Raji (cell line): ENCODE results near the gene FOXP4.

Experiments
- POLR2A ChIP-seq: IDR thresholded peaks from 2 replicates; pipeline ENCODE4 v1.6.1; 2011; ENCODE audit warnings: low read depth, low read length, control low read depth; ENCODE audit not compliant: insufficient read depth

Gene FOXP4, protein sequence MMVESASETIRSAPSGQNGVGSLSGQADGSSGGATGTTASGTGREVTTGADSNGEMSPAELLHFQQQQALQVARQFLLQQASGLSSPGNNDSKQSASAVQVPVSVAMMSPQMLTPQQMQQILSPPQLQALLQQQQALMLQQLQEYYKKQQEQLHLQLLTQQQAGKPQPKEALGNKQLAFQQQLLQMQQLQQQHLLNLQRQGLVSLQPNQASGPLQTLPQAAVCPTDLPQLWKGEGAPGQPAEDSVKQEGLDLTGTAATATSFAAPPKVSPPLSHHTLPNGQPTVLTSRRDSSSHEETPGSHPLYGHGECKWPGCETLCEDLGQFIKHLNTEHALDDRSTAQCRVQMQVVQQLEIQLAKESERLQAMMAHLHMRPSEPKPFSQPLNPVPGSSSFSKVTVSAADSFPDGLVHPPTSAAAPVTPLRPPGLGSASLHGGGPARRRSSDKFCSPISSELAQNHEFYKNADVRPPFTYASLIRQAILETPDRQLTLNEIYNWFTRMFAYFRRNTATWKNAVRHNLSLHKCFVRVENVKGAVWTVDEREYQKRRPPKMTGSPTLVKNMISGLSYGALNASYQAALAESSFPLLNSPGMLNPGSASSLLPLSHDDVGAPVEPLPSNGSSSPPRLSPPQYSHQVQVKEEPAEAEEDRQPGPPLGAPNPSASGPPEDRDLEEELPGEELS

DNA sequence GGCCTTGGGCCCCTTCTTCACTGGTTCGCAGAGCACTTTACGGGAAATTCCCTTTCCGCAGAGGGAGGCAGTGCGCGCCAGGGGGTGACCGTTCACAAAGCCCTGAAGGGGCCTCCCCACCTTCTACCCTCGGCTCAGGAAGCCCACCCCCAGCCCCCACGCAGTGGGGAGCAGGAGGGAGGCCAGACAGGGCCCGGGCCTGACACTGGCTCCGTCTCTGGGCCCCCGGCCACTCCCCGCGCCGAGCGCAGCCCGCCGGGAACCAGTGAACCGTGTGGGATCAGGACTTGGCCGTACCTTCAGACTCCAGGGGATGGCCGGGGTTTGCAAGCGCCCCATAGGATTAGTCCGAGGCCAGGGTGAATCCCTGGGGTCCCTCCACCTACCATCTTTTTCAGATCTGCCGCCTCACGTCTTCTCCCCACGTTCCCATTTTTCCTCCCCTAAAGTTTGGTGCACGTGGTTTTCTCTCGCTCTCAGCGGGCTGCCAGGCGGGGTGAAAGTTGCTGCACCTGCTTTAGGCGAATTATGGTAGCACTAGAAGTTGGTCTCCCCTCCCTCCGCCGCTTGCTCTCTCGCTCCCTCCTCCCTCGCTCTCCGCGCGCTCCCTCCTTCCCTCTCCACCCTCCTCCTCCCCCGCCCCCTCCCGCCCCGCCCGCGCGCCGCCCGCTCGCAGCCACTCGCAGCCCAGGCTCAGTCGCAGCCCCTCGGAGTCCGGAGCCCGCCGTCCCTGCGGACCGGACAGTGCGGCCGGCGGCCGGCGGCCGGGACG, at the start of gene FOXP4:
Gene FOXP4 (plus strand): TSS at position 679 of the 772 bp plus-strand sequence. CDS start 19,380 bp downstream, outside the sequence.
- peak; percentile 66 for TF ChIP-seq POLR2A

DNA sequence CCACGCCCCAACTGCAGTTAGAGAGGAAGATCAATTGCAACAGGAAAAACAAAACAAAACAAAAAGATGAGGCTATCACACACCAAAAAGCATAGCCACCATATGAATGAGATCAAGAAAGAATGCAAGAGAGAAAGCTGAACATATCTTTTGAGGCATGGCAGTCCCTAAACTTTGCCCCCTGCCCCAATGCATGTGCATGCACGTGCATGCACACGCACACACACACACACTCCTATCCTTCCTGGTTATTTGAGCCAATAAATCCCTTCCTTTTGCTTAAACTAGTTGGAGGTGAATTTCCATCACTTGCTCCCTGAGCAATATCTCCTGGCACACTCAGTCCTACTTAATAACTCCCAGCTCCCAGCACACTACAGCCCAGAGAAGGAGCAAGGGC, 48.6 kb upstream of the FOXP4 start:
- TF ChIP-seq POLR2A, result no peak

DNA sequence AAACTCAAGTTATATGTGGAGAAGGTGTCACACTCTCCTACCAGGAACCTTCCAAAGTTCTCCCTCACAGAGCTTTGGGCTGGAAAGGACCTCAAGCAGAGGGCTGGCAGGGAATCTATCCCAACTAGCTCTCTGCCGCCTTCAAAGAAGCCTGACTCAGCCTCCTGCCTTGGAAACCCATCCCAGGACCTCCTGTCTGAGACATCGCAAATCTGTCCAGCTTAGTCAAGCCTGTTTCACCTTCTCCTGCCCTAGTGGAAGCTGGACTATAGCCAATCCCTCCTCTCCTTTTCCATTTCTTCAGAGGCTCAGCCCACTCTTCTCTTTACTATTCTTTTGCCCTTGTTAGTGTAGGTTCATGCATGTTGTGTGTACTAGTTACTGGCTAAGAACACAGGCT, 48.2 kb upstream of the FOXP4 start:
- no peak for TF ChIP-seq POLR2A

DNA sequence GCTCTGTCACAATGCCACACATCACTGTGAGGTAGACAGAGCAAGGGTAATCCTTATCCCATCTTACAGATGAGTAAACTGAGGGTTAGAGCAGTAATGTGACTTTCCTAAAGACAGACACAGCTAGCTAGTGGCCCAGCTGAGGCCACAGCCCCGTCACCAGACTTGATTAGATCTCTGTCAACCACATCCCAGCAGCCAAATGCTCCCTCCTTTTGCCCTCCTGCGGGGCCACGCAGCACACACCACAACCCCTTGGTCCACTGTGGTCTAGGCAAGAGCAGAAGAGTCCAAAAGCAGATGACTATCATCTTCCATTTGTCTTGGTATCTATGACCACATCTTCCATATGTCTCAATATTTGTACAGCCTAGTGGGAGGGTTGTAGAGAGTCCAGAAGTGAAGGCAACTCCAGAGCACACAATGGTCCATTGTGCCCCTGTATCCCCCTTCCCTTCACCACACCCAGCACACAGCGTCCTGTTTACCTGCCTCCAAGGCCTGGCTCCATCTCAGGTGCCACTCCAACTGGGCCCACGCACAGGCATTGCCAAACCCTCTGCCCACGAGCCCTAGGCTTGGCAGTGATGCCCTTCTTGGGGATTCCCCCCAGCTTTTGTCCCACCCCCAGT, 47.1 kb upstream of the FOXP4 start:
- TF ChIP-seq POLR2A, result no peak

DNA sequence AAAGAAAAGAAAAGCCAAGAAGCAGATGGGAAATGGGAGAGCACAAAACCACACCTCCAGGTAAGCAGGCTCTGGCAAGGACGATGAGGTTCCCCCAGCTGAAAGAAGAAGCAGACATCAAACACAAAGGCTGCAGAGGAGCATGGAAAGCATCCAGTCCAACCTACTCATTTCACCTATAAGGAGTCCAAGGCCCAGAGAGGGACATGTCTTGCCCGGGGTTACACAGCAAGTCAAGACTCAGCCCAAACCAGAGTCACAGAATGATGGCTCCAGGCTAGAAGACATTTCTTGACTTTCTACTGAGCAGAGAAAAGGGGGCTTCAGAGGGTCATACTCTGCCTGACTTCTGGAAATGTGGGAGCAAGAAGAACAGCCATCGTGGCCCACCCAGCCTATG, 45.6 kb upstream of the FOXP4 start:
- TF ChIP-seq POLR2A, result no peak

DNA sequence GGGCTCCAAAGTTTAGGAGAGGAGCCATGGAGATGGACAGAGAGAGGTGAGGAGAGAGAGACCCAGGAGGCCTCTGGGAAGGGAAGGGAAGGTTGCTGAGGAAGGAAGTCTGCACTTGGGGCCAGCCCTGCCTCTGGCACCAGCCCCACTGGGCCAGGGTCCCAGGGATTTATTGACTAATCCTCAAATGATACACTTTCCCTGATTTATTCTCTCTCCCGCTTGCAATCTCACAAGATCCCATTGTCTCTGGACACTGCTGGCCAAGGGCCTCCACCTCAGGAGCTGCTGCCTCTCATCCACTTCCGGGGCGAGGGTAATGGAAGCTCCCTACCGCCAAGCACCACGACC, 43.6 kb upstream of the FOXP4 start:
- TF ChIP-seq POLR2A, result no peak

DNA sequence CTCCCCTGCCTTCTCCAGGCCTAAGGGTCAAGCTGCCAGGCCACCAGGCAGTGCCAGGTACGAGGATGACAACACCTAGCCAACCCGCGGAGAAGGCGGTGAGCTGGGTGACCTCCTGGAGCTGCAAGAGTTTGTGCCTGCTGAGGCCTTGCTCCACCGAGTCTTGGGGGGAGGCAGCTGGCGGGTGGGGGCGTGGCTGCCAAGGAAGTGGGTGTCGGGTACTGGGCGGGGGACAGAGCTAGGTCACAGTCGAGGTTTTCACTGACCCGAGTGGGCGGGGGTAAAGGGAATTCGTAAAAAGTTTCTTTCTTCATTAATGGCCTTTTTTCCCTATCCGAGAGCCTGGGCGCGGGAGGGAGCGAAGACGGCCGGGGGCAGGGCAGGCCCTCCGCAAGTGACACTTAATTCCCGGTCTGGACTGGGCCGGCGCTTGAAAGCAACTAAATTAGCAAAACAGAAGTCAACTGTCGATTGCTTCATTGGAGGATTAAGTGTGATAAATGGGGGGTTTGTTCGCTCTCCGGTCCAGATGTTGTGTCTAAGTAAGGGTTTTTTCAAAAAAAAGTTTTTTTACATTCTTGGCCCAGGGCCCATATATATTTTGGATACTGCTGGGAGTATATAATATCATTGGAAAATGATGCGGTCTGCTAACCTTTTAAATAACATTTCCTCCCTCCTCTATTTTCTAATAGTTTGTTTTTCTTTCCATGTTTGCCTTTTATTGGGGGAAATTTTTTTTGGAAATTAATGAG, 43.1 kb upstream of the FOXP4 start:
- no peak for TF ChIP-seq POLR2A

DNA sequence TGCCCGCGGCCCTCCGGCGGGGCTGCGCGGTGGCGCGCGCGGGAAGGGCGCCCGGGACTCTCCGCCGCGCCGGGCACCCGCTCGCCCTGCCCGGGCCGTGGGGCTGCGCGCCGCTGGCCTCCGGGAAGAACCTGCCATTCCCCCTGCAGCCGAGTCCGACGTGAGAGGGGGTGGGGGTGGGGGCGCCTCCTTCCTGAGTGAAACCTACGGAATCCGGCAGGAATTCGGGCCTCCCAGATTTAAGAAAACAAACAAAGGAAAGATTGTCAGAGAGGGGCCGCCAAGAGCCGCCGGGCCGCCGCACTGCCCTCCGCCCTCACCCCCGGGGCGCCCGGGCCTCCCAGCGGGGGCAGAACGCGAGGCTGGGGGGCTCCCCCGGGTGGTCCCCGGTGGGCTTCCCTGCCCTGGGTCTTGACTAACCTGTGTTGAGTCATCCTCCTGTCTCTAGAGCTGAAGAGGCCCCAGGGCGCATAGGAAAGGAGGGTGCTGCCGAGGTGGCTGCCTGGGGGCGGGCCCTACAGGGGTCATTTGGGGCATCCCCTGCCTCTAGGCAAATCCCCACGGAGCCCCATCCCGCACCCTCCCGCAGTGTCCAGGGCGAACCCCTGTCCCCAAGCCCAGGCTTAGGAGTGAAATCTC, 42.2 kb upstream of the FOXP4 start:
- no peak for TF ChIP-seq POLR2A

DNA sequence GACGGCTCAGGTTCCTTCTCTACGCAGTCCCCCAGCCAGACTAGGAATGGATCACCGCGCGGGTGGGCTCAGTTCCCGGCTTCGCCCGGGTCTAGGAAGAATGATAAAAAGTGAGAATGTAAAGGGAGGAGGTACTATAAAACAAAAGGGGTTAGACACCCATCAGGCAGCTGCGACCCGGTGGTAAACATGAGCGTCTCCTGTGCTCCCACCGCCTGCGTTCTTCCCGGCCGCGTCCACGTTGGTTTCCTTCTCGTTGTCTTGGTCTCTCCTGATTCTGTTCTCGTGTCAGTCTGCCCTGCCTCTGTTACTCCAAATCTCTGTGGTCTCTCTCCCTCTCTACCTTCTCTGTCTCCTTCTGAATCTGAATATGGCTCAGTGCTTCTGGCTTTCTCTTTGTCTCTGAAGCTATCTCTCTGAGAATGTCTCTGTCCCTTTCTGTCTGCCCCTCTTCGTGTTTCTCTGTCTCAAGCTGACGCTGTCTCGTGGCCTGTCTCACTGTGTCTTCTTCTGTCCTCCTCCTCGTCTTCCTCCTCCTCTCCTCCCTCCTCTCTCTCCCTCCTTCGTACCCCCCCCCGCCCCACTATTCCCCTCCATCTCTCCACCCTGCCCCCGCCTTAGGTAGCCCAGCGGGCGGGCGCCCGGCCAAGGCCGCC, 41.6 kb upstream of the FOXP4 start:
- no peak for TF ChIP-seq POLR2A

DNA sequence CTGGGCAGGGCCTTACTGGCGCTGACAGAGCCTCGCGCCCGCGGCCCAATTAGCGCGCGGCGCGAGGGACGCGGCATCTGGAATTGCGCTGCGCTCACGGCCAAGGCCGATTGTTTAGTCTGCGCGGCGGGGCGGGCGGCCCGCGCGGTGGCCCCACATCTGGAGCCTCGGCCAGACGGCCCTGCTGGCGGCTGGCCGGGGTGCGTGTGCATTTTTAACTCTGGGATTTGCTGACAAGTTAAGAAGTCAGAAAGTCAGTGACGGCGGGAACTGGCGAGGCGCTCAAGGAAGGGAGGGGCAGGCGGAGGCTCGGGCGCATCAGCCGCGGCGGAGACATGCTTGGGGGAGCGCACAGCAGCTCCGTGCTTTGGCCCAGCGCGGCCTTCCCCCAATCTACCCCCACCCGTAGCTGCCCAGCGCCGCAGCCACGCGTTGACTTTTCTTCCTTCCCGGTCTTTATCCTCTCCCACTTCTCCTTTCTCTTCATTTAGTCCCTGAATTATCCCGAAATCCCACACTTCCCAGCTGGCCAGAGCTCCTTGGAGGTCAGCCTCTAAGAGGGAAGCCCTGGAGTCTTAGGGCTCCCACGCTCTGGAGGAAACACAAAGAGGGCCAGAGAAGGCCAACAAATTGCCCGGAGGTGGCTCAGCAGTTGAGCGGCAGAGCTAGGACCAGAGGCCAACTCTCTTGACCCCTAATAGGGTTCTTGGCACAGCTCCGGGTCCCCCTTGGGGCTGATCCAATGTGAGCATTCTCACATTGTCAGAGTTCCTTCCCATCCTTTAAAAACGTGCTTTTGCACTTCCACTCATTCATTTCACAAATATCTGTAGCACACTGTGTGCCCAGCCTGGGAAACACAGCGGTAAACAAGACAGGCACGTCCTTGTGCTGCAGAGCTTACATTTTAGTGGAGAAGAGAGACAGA, 40.8 kb upstream of the FOXP4 start:
- TF ChIP-seq POLR2A, result no peak

DNA sequence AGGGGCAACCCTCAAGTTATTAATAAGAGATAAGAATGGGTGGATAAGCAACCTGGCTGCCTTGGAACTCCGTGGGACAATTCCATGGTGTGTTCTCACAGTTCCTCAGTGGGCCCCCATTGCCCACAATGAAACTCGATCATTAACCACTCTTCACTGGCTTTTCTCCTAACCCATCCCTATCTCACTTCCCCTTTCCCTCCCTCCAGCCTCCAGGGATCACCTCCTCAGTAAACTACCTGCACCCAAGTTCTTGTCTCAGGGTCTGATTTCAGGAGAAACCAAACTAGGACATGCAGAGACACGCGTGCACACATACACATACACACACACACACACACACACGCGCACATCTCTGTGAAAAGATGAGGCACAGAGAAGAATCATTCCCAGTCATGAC, 37.7 kb upstream of the FOXP4 start:
- no peak for TF ChIP-seq POLR2A

DNA sequence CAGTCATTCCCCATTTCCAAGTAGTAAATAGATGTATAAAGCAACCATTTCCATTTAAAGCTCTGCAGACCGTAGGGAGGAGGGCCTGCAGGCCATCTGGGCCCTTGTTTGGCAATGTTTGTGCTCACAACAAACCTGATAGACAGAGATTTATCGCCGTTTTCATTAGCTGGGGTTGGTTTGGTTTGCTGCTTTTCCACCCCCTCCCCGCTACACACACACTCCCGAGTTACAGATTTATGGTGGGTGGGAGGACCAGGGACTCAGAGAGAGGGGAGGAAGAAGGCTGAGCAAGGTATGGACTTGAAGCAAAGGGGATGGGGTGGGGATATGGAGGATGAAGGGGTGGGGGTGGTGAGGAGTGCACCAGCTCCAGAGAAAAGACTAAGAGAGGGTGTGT, 36.6 kb upstream of the FOXP4 start:
- TF ChIP-seq POLR2A, result no peak

DNA sequence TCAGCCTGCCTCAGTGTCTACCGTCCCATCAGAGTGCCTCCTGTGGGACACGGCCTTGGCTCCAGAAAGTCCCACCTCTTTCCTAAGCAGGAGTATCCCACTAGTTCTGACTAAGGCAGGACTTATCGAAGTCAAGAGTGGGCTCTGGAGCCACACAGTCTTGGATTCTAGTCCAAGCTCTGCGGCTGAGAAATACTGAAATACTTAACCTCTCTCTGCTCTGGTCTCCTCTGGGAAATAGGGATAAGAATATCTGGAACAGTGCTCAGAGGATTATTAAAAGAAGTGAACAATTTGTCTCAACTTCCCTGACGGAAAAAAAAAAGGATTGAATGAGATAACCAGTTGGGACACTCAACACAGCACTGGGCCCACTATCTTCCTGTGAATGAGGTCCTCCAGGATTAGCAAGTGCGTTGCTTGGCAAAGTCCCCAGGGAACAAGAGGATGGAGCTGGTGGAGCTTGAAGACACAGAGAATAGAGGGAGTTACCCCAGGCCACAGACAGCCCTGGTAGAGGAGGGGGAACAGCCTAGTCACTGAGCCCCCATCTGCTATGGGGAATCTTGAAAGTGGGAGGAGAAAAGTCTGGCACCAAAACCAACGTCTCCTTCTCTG, 34.6 kb upstream of the FOXP4 start:
- TF ChIP-seq POLR2A, result no peak
